OCI-LY7 (cell line): ENCODE results near the gene HACD3.

Source experiments
- EZH2phosphoT487 ChIP-seq: fragments of 200-600 bp; sonication (generic); IDR thresholded peaks from 2 replicates; pipeline ENCODE4 v1.6.1; 2018; ENCODE audit warnings: low read depth, borderline replicate concordance, mild to moderate bottlenecking, mixed run types, antibody characterized with exemption, low read length, moderate library complexity, mixed read lengths
- TF ChIP-seq, protein P1 (sequence below): fragments of 200-600 bp; sonication (generic); conservative IDR thresholded peaks from 2 replicates; pipeline ENCODE4 v1.5.1; 2014; ENCODE audit warnings: mild to moderate bottlenecking, antibody characterized with exemption, low read length, moderate library complexity, mixed read lengths

DNA sequence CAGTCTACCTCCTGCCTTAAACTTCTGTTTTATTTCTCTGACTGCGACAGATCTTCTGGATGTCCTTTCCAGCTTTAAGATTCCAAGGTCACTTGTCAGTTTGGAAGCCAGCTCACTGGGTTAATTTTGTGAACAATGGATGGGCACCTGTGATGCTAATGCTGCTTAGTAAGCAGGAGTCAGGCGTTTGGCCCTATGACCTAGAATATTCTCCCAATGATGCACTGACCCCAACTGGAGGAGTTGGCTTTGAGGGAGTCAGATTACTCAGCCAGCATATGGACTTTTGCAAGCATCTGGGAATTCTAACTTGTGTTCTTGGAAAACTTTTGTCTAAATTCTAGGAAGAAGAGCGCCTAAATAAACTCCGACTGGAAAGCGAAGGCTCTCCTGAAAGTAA, 28.1 kb downstream of the HACD3 start:
- TF ChIP-seq, protein P1, sequence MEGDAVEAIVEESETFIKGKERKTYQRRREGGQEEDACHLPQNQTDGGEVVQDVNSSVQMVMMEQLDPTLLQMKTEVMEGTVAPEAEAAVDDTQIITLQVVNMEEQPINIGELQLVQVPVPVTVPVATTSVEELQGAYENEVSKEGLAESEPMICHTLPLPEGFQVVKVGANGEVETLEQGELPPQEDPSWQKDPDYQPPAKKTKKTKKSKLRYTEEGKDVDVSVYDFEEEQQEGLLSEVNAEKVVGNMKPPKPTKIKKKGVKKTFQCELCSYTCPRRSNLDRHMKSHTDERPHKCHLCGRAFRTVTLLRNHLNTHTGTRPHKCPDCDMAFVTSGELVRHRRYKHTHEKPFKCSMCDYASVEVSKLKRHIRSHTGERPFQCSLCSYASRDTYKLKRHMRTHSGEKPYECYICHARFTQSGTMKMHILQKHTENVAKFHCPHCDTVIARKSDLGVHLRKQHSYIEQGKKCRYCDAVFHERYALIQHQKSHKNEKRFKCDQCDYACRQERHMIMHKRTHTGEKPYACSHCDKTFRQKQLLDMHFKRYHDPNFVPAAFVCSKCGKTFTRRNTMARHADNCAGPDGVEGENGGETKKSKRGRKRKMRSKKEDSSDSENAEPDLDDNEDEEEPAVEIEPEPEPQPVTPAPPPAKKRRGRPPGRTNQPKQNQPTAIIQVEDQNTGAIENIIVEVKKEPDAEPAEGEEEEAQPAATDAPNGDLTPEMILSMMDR = no peak
- no peak for TF ChIP-seq EZH2phosphoT487
